ENCODE data around the gene MYO3B.

GRCh38 chr2:170679607-170680079 is 501.7 kb downstream of the MYO3B start:
- TF ChIP-seq FOXM1 (IDR thresholded peaks at IDR 0.05; ENCODE audit: borderline replicate concordance, low read depth) (no peak), ZBTB7A (IDR thresholded peaks at IDR 0.05; ENCODE audit: low read depth) (no peak), REST (IDR thresholded peaks at IDR 0.05; ENCODE audit: low read depth) (no peak), TAF1 (IDR thresholded peaks at IDR 0.05; ENCODE audit: low read depth) (no peak), CEBPB (IDR thresholded peaks at IDR 0.05) (no peak), RAD21 (IDR thresholded peaks at IDR 0.05; ENCODE audit: low read depth) (no peak), MAX (IDR thresholded peaks at IDR 0.05) (no peak), EP300 (IDR thresholded peaks at IDR 0.05; ENCODE audit: borderline replicate concordance) (no peak), USF1 (IDR thresholded peaks at IDR 0.05) (no peak), NFIC (IDR thresholded peaks at IDR 0.05) (peak; percentile 37; the same call in 1 of the 2 replicates)
